GM21367 (cell line): ENCODE results near the gene KCNQ5.
"Not testable (repeated sequence)": the region's sequence is repeated elsewhere in the genome, so short reads cannot be mapped to it uniquely, and the experiment has no call there.

Source experiments
- ATAC-seq: cut with Tn5 transposase; IDR thresholded peaks from one replicate; pipeline ENCODE4 v1.9.1; 2021; ENCODE audit not compliant: unreplicated experiment

Gene KCNQ5

DNA sequence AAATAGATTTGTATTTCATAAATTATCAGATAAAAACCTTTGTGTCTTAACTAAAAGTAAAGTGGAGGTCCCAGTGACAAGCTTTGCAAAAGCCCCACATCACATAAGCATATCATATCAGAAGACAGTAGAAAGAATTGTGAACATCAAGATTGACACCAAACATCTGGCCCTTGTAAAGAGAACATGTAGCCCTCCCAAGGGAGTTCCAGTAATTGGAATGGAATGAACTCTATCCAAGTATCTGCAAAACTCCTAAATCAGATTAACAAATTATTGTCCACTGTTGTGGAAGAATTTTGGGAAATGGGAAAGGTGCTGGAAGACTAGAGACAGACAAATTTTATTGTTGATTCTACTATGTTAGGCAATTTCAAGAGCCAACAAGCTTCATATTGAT, 268.8 kb downstream of the KCNQ5 start:
- no peak for ATAC-seq

DNA sequence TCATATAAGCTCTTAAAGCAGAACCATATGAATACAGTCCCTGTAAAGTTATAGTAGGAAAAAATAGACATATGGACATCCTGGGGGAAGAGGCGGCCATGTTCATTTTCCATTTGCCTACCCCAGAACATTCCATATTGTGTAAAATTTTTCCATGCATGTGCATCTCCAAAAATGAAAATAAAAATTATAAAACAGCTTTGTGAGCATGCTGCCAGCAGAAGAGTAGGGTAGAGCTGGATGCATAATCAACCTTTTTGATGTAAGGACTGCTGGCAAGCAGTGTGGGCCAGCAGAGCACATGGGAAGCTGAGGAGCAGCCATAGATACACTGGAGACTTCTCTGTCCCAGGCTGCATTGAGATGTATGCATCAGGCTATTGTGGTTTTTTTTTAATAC, 271.0 kb downstream of the KCNQ5 start:
- ATAC-seq, result no peak

DNA sequence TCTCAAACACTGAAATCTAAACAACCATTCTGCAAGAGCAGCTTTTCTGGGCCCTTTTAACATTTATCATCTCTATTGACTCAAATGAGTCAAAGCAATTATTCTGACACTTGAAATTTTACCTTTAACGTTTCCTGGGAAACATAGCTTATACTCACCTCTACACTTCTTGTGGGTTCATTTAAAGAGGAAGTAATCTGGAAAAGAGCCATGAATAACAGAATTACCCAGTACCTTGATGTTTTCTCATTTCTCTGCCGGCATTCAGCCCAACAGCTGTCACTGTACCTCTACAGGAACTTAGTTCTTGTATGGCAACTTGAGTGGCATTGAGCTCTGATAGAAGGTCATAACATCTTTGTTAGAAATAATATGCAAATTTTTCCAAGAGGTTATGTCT, 272.2 kb downstream of the KCNQ5 start:
- ATAC-seq, result no peak

DNA sequence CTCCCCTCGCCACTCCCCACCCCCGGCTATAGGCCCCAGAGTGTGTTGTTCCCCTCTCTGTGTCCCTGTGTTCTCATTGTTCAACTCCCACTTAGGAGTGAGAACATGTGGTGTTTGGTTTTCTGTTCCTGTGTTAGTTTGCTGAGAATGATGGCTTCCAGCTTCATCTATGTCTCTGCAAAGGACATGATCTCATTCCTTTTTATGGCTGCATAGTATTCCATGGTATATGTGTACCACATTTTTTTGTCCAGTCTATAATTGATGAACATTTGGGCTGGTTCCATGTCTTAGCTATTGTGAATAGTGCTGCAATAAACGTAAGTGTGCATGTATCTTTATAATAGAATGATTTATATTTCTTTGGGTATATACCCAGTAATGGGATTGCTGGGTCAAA, 276.4 kb downstream of the KCNQ5 start:
- ATAC-seq, result not testable (repeated sequence)

DNA sequence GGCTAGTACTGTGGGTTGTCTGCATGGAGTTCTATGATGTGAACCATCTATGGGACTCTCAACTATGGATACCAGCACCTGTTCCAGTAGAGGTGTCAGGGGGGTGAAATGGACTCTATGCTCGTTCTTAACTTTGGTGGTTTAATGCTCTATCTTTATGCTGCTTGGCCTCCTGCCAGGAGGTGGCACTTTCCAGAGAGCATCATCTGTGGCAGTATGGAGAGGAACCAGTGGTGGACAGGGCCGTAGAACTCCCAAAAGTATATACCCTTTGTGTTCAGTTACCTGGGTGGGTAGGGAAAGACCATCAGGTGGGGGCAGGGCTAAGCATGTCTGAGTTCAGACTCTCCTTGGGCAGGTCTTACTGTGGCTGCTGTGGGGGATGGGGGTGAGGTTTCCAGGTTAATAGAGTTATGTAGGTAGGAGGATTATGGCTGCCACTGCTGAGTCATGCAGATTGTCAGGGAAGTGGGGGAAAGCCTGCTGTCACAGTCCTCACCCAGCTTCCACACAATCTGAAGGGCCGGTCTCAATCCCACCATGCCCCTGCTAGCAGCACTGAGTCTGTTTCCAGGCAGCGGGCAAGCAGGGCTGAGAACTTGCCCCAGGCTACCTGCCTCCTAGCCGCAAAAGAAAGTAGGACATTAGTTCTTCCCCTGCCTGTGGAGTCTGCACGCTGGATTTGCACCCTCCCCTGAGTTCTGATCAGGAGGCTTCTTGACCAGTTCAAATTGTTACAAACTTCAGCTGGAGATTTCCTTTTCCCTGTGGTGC, 284.0 kb downstream of the KCNQ5 start:
- no peak for ATAC-seq

DNA sequence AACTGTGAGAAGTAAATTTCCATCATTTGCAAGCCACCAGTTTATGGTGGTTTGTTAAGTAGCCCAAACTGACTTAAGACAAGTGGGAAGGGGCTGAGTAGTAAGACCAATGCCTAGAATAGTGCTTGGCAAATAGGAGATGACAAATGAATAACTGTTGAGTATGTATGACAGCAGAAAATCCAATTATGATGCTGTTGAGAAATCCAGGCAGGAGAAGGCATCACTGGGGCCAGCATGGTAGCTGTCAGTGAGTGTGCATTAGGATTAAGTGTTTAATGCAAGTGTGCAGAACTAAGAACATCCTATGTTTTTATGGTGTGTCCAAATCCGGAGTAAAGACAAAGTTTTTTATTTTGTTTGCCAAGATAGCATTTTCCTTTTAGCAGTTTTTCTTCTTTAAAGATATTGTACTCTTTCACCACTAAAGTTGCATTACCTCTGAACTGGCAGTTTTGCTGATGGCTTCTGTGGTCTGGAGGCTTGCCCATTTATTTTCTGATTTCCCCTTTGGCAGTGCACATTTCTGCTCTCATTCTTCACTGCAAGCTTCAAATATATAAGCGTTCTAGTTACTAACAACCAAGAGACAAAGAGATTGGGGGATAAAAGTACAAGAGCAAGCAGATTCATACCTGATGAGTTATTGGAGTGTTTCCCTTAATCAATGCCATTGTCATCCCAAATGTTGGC, 289.7 kb downstream of the KCNQ5 start:
- no peak for ATAC-seq

DNA sequence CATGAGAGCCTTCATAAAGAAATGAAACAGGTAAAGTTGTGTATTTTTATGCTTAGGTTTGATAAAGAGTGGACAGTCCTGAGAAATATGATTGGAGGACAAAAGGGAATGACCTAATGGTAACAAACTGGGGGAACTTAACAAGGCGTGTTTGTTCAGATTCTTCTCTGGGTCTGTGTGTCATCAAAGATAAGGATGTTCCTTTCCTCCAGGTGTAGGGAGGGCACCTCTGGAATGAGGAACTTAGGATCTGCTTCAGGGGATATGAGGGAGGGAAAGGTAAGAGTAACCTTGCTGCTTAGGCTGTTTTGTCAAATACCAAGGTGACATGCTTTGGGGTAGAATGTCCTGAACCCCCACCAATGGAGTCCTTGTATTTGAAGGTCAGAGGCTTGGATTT, 291.9 kb downstream of the KCNQ5 start:
- ATAC-seq, result no peak

DNA sequence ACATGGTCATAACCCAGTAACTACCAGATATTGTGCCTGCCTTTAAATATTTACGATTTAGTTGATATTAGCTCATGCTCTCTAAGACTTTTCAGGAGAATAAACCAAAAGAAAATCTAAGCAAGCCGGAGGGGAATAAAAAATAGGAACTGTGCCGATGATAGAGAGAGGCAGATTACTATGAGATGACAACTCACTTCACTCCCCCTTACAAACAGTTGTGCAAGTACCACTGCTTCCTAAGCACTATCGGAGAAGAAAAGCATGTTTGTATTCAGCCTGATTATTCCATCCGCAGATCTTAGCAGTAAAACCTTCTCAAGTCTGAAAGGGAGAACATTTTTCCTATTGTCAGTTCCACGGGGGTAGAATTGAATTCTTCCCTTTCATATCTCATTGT, 294.4 kb downstream of the KCNQ5 start:
- ATAC-seq, result no peak

DNA sequence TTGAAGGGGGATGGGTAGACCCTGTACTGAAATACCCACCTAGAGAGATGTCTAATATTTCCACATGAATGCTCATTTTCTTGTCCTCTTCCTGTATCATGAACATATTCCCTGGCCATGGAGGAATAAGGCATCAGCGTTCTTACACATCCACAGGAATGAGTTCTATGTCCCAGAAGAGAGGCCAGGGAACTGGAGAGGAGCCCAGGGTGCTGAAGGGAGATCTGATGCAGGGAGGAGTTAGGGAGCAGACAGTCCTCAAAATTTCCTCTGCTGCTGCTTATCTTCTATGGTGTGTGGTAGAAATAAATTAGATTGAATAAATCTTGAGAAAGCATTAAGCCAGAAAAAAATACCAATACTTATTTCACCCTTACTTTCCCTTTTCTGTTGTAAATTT, 295.0 kb downstream of the KCNQ5 start:
- no peak for ATAC-seq

DNA sequence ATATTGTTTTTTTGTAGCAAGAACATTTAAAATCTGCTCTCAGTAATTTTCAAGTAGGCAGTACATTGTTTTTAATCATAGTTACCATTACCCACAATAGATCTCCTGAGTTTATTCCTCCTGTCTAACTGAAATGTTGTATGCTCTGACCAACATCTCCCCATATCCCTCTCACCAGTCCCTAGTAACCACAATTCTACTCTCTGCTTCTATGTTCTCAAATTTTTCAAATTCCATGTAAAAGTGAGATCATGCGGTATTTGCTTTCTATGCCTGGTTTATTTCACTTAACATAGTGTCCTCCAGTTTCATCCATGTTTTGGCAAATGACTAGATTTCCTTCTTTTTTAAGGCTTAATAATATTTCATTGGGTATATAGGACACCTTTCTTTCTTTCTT, 300.5 kb downstream of the KCNQ5 start:
- no peak for ATAC-seq

DNA sequence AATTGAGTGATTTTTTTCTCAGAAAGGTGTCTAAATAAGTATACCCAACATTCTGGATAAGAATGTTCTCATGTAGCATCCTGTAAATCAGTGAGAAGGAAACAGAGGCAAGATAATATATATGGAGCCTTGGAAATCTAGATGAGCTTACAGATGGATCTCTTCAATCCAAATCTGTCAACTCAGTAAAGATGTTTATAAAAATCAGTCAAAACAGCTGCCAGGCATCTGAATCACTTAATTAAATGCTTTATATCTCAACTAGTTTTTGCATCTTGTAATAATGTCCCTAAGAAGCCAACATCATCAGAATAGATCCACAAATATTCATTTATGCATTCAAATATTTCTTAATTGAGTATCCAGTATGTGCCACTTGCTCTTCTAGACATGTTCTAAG, 303.3 kb downstream of the KCNQ5 start:
- ATAC-seq, result no peak

DNA sequence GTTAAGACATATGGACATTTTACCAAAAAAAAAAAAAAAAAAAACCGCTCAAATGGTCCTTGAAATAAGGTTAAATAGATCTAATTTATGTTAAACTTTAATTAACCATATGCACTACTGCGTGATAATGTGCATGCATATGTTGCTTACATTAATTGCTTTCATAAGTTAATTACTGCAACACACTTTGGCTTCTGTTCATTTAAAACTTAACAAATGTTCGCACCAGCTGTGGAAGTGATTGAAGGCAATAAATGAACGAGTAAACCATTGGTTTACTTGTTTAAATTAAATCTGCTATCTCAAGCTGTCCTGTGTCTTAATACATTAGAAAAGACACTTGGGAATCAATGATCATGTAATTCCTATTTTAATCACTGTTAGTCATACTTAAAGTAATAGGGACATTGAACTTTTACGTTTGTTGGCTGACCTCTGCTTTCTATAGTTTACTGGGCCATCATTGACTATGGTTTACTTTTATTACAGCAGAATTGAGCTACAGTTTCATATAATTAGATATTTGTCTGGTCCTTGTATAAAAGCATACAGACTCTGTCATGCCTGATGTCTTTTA, 308.8 kb downstream of the KCNQ5 start:
- ATAC-seq, result no peak

DNA sequence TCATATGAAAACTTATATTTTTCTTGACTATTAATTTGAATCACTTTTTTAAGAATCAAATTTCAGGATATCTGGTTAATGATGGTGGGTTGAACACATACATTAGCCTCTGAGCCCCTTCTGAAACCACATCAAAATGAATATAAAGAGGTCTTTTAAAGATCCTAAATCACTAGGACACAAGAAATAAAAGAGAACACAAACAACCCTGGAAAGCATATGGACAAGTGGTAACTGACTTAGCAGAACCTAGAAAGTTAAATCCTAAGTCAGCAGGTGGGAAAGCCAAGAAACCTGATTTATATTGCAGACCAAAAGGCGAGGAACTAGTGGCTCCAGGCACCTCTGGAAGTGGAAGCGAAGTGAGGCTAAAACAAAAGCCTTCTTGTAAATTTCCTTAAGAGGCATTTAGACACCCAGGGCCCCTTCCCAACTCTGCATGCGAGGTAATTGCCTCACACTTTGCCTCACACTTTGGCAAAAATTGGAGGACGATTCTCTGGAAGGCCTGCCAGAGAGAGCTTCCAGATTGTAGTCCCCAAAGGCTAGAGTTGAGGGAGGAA, 309.5 kb downstream of the KCNQ5 start:
- ATAC-seq, result no peak

DNA sequence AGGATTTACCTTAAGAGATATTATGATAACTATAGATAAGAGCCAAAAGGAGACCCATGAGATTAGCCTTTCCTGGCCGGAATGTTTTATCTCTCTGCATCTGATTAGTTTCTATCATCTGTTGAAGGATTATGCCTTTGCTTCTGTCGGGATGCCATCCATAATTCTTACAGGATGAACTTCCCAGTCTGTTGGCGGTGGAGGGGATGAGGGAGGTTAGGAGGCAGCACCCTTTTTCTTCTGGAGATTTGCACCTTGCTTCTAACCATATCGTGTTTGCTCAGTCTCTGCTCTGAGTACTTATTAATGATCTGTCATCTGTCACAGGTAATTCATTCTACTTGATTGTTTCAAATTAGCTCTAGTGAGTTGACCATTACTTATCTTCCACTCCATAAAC, 311.4 kb downstream of the KCNQ5 start:
- ATAC-seq, result no peak

DNA sequence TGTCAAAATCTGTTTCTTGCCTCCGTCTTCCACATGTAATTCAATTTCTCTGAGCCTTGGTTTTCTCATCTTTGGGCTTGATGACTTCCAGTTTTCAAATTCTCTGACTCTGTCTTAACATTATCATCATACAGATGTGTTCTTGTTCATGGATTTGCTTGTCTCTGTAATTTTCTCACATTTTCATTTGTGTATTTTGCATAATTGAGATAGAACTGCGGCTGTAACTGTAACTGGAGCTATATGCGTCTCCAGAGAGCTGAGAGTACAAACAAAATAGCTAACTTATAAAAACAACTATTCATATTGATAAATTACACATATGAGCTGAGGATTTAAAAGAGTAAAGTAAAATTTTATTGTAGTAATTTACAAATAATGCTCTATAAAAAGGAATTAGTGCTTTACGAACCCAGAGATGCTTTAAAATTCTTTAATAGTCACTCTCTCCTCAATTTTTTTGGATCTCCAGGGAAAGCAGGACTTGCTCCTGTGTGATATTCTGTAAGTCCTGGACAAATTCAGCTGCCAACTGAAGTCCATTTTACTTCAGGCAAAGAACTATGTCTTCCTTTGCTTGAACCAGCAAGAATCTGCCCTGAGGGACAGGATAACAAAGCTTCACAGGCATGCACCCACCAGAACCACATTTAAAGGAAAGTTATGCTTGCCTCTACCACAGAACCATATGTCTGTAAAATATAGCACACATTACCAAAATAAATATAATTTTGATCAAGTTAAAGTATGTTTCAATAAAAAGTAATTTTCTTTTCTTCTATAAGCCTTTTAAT, 315.1 kb downstream of the KCNQ5 start:
- no peak for ATAC-seq

DNA sequence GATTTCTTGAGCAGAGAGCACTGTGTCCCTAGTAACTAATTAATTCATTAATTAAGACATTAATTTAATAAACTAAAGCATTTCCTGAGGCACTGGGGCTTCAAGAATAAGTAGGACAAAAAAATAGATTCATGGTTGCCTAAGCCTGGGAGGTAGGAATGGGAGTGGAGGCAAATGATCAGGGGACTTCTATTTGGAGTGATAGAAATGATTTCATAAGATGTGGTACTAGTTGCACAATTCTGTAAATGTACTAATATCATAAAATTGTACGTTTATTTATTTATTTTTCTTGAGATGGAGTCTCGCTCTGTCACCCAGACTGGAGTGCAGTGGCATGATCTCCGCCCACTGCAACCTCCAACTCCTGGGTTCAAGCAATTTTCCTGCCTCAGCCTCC, 316.2 kb downstream of the KCNQ5 start:
- ATAC-seq, result no peak

DNA sequence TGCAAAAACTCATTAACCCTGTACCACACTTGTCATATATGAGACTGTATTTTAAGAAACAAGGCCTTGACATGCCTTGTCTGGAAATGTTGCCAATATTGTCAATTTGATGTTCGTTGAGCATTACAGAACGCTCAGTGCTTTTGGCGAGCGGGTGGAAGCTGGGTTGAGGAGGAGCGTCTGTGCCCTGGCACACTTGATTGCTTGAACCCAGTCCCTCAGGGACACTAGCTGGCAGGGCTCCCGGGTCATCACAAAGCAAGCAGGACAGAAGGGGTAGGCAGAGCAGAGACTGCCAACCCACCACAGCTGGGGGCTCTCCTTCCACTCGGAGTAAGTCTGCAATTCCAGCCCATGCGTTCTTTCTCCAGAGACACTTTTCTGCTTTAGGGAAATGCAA, 317.1 kb downstream of the KCNQ5 start:
- no peak for ATAC-seq

DNA sequence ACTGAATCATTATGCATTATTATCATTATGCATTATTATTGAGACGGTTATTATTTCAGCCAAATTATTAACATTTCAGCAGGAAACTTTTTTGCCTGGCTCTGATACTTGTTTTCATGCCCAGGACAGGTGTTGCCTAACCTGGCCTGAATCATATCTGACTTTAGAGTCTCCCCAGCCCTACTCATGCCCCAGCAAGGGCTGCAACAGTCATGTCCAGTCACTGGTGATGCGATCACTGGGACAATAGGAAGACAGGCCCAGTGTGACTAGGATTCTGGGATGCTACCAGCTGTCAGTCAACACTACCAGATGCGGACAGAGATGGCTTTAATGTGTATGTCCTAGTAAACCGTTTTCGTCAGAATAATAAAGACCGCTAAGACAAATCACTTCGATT, 318.4 kb downstream of the KCNQ5 start:
- no peak for ATAC-seq

DNA sequence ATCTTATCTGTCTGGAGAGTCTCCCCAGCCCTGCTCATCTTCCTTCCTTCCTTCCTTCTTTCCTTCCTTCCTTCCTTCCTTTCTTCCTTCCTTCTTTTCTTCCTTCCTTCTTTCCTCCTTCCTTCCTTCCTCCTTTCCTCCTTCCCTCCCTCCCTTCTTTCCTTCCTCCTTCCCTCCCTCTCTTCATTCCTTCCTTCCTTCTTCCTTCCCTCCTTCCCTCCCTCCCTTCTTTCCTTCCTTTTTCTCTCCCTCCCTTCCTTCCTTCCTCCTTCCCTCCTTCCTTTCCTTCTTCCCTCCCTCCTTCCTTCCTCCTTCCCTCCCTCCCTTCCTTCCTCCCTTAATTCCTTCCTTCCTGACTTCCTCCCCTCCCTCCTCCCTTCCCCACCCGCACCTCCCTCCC, 319.4 kb downstream of the KCNQ5 start:
- ATAC-seq, result no peak

DNA sequence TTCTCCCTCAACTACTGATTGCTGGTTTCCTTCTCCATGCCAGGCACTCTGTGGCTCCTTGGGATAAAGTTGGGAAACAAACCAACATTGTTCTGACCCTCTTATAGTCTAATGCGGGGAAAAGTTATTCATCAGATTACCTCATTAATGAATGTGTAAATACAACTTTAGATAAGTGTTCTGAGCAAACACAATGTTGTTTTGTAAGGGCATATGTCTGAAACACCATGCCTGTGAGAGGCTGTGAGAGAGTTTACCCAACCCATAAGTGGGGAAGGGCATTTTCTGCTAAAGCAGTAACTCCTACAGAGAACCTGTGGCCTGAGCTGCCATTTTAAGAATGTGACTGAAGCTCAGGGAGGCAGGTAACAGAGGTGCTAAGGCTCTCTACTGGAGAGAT, 319.9 kb downstream of the KCNQ5 start:
- ATAC-seq, result no peak

DNA sequence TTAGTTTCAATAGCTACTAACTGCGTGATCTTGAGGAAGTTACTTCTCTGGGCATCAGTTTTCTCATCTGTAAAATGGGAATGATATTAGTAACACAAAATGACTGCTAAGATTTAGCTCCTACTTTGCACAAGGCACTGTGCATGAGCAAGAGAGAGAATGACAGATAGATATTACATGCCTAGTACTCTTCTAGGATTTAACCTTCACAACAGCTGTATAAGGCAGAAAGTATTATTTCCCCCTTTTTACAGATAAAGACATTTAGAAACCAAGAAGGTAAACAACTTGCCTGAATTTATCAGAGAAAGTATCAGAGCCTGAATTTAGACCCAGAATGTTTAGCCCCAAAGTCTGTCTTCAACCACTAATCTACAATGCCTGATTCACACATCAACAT, 321.8 kb downstream of the KCNQ5 start:
- no peak for ATAC-seq
